MM.1S (cell line): Measurements from ENCODE around the gene KIAA1217.

Experiments used
- DNase-seq: peaks from one replicate; pipeline ENCODE4 v3.0.0-alpha.2; 2015
- H2AFZ ChIP-seq: fragments of 300-600 bp; sonication (generic); 2 replicates; pipeline ENCODE4 v1.6.0; 2016; ENCODE audit warnings: antibody characterized with exemption, low read length
- H3F3A ChIP-seq: fragments of 300-600 bp; sonication (generic); 2 replicates; pipeline ENCODE4 v1.6.1; 2016; ENCODE audit warnings: mild to moderate bottlenecking, antibody characterized with exemption, low read length, moderate library complexity, mixed read lengths; ENCODE audit not compliant: insufficient read depth
- H3K27ac ChIP-seq: fragments of 300-600 bp; sonication (generic); 2 replicates; pipeline ENCODE4 v1.5.1; 2016; ENCODE audit warnings: mild to moderate bottlenecking, low read length
- H3K27me3 ChIP-seq: fragments of 300-600 bp; sonication (generic); replicated peaks from 2 replicates; pipeline ENCODE4 v1.6.0; 2016; ENCODE audit warnings: low read length; ENCODE audit not compliant: insufficient read depth
- H3K36me3 ChIP-seq: fragments of 300-600 bp; sonication (generic); replicated peaks from 2 replicates; pipeline ENCODE4 v1.6.1; 2016; ENCODE audit warnings: mild to moderate bottlenecking, low read length, mixed read lengths; ENCODE audit not compliant: insufficient read depth
- H3K4me1 ChIP-seq: fragments of 300-600 bp; sonication (generic); 2 replicates; pipeline ENCODE4 v1.6.1; 2016; ENCODE audit warnings: low read length, mixed read lengths
- H3K4me2 ChIP-seq: fragments of 300-600 bp; sonication (generic); 2 replicates; pipeline ENCODE4 v1.6.0; 2016; ENCODE audit warnings: low read depth, low read length
- H3K4me3 ChIP-seq: fragments of 300-600 bp; sonication (generic); 2 replicates; pipeline ENCODE4 v1.5.1; 2016; ENCODE audit warnings: low read length, mixed read lengths
- H3K79me2 ChIP-seq: fragments of 300-600 bp; sonication (generic); 2 replicates; pipeline ENCODE4 v1.6.1; 2016; ENCODE audit warnings: mixed run types, low read length, mixed read lengths
- H3K9ac ChIP-seq: fragments of 300-600 bp; sonication (generic); 2 replicates; pipeline ENCODE4 v1.6.1; 2016; ENCODE audit warnings: low read length, mixed read lengths
- H3K9me2 ChIP-seq: fragments of 300-600 bp; sonication (generic); replicated peaks from 2 replicates; pipeline ENCODE4 v1.6.1; 2016; ENCODE audit warnings: mild to moderate bottlenecking, low read length, mixed read lengths; ENCODE audit not compliant: insufficient read depth
- H3K9me3 ChIP-seq: fragments of 300-600 bp; sonication (generic); replicated peaks from 2 replicates; pipeline ENCODE4 v1.6.1; 2016; ENCODE audit warnings: mild to moderate bottlenecking, low read length, mixed read lengths; ENCODE audit not compliant: insufficient read depth
- H4K20me1 ChIP-seq: fragments of 300-600 bp; sonication (generic); 2 replicates; pipeline ENCODE4 v1.6.1; 2016; ENCODE audit warnings: mild to moderate bottlenecking, low read length, moderate library complexity, mixed read lengths; ENCODE audit not compliant: insufficient read depth
- CTCF ChIP-seq: fragments of 300-600 bp; sonication (generic); IDR thresholded peaks from 2 replicates; pipeline ENCODE4 v1.5.1; 2016; ENCODE audit warnings: antibody characterized with exemption, low read length, mixed read lengths
- EZH2 ChIP-seq: fragments of 300-600 bp; sonication (generic); optimal IDR thresholded peaks from 2 replicates; pipeline ENCODE3; 2017; ENCODE audit warnings: low read depth, mild to moderate bottlenecking, antibody characterized with exemption, low read length, mixed read lengths
- EZH2phosphoT487 ChIP-seq: fragments of 300-600 bp; sonication (generic); IDR thresholded peaks from 2 replicates; pipeline ENCODE4 v1.6.1; 2018; ENCODE audit warnings: antibody characterized with exemption, low read length

KIAA1217 gene

GRCh38 chr10:24425151-24425550 lies 216.2 kb downstream of the KIAA1217 start:
- Histone ChIP-seq H3K79me2 (no peaks in the 10 kb centered on the region), H3K4me3 (peak overlapping the region; percentile 49), H3K36me3 (no peaks in the 10 kb centered on the region), H3K9me3 (no peaks in the 10 kb centered on the region), H3K4me2 (peak overlapping the region; percentile 72), H3K9me2 (no peaks in the 10 kb centered on the region), H3F3A (peaks cover 13% of the 10 kb centered on the region), H2AFZ (peak overlapping the region; percentile 57; the same call in 1 of the 2 replicates), H3K27me3 (no peaks in the 10 kb centered on the region), H4K20me1 (no peaks in the 10 kb centered on the region), H3K9ac (peak overlapping the region; percentile 48; the same call in 1 of the 2 replicates), H3K27ac (peak overlapping the region; percentile 97), H3K4me1 (peaks cover 32% of the 10 kb centered on the region)
- TF ChIP-seq EZH2: no peak
- no peak for TF ChIP-seq EZH2phosphoT487
- no peak for TF ChIP-seq CTCF
- peak; percentile 69 for DNase-seq

GRCh38 chr10:24427678-24428409 lies 218.9 kb downstream of the KIAA1217 start:
- Histone ChIP-seq H2AFZ (no peak overlapping the region), H3K27ac (no peak overlapping the region), H3K9me3 (no peaks in the 10 kb centered on the region), H3F3A (peaks cover 13% of the 10 kb centered on the region), H4K20me1 (no peaks in the 10 kb centered on the region), H3K4me2 (no peak overlapping the region), H3K9me2 (no peaks in the 10 kb centered on the region), H3K9ac (no peak overlapping the region), H3K27me3 (no peaks in the 10 kb centered on the region), H3K79me2 (no peaks in the 10 kb centered on the region), H3K36me3 (no peaks in the 10 kb centered on the region), H3K4me1 (peaks cover 37% of the 10 kb centered on the region), H3K4me3 (no peak overlapping the region)
- TF ChIP-seq EZH2 (no peak), CTCF (no peak), EZH2phosphoT487 (no peak)
- DNase-seq: no peak

GRCh38 chr10:24428410-24428782 lies 219.5 kb downstream of the KIAA1217 start:
- no peak for TF ChIP-seq CTCF
- TF ChIP-seq EZH2: no peak
- no peak for TF ChIP-seq EZH2phosphoT487
- no peak overlapping the region for H3K4me3 ChIP-seq
- peaks cover 13% of the 10 kb centered on the region for H3F3A ChIP-seq
- no peaks in the 10 kb centered on the region for H3K27me3 ChIP-seq
- no peaks in the 10 kb centered on the region for H3K9me3 ChIP-seq
- no peaks in the 10 kb centered on the region for H3K79me2 ChIP-seq
- H4K20me1 ChIP-seq: no peaks in the 10 kb centered on the region
- no peak overlapping the region for H2AFZ ChIP-seq
- H3K9me2 ChIP-seq: no peaks in the 10 kb centered on the region
- peaks cover 37% of the 10 kb centered on the region for H3K4me1 ChIP-seq
- DNase-seq: no peak
- H3K36me3 ChIP-seq: no peaks in the 10 kb centered on the region
- H3K27ac ChIP-seq: no peak overlapping the region
- H3K4me2 ChIP-seq: no peak overlapping the region
- H3K9ac ChIP-seq: no peak overlapping the region
